Ectodermal cell (in vitro differentiated cells): ENCODE results near the gene TENM3.

Experiments used
- H3K27ac ChIP-seq: 2 replicates; pipeline ENCODE4 v1.7.0; 2013; ENCODE audit warnings: mild to moderate bottlenecking, low read depth, low read length; ENCODE audit not compliant: insufficient read depth, poor library complexity, severe bottlenecking
- H3K27me3 ChIP-seq: 2 replicates; pipeline ENCODE4 v1.7.0; 2013; ENCODE audit warnings: mild to moderate bottlenecking, low read length; ENCODE audit not compliant: insufficient read depth, control insufficient read depth, poor library complexity, severe bottlenecking
- H3K36me3 ChIP-seq: one replicate; pipeline ENCODE4 v1.7.0; 2013; ENCODE audit warnings: low read length; ENCODE audit not compliant: control insufficient read depth, insufficient read depth
- H3K4me1 ChIP-seq: one replicate; pipeline ENCODE4 v1.7.0; 2013; ENCODE audit warnings: low read length; ENCODE audit not compliant: control insufficient read depth, insufficient read depth
- H3K4me3 ChIP-seq: 2 replicates; pipeline ENCODE4 v1.7.0; 2013; ENCODE audit warnings: low read depth, low read length, control low read depth; ENCODE audit not compliant: insufficient read depth
- H3K9me3 ChIP-seq: 2 replicates; pipeline ENCODE4 v1.7.0; 2013; ENCODE audit warnings: mild to moderate bottlenecking, low read length, moderate library complexity; ENCODE audit not compliant: control insufficient read depth
- WGBS, 2 experiments: methylation state at CpG; one replicate each; pipeline ENCODE4 v1.1.7; 2013; ENCODE audit warnings: missing lambda C conversion rate in 2 of 2; 5-methylcytosine and 5-hydroxymethylcytosine counted together

Gene TENM3

GRCh38 chr4:182409271-182409670, 166.1 kb downstream of the TENM3 start:
- peaks cover 4% of the 10 kb centered on the region for H3K9me3 ChIP-seq
- 96 to 97% methylated on average over 5 of the region's 5 CpGs for WGBS, 2 experiments
- no peaks in the 10 kb centered on the region for H3K4me1 ChIP-seq
- H3K27me3 ChIP-seq, result no peaks in the 10 kb centered on the region
- H3K4me3 ChIP-seq, result no peak overlapping the region
- no peak overlapping the region for H3K27ac ChIP-seq
- peaks cover 5% of the 10 kb centered on the region for H3K36me3 ChIP-seq

- H3K36me3 ChIP-seq, result peaks cover 5% of the 10 kb centered on the region
- WGBS, 2 experiments, result 86 to 90% methylated on average over 1 of the region's 3 CpGs
- H3K27ac ChIP-seq, result no peak overlapping the region
- H3K9me3 ChIP-seq, result peaks cover 4% of the 10 kb centered on the region
- no peaks in the 10 kb centered on the region for H3K4me1 ChIP-seq
- no peaks in the 10 kb centered on the region for H3K27me3 ChIP-seq
- H3K4me3 ChIP-seq, result no peak overlapping the region
These were observed 168.2 kb downstream of the TENM3 start for GRCh38 chr4:182411391-182411790.

- H3K4me3 ChIP-seq, result no peak overlapping the region
- 100% methylated on average over 1 of the region's 1 CpG for WGBS, 2 experiments
- H3K27me3 ChIP-seq, result no peaks in the 10 kb centered on the region
- H3K27ac ChIP-seq, result no peak overlapping the region
- peaks cover 5% of the 10 kb centered on the region for H3K36me3 ChIP-seq
- H3K4me1 ChIP-seq, result no peaks in the 10 kb centered on the region
- H3K9me3 ChIP-seq, result peaks cover 4% of the 10 kb centered on the region
These were observed 170.3 kb downstream of the TENM3 start for GRCh38 chr4:182413550-182413949.

GRCh38 chr4:182415116-182415515, 171.9 kb downstream of the TENM3 start:
- H3K4me1 ChIP-seq, result no peaks in the 10 kb centered on the region
- H3K27me3 ChIP-seq, result no peaks in the 10 kb centered on the region
- H3K36me3 ChIP-seq, result peaks cover 5% of the 10 kb centered on the region
- peaks cover 4% of the 10 kb centered on the region for H3K9me3 ChIP-seq
- H3K27ac ChIP-seq, result no peak overlapping the region
- 85 to 97% methylated on average over 2 of the region's 2 CpGs for WGBS, 2 experiments
- H3K4me3 ChIP-seq, result no peak overlapping the region

GRCh38 chr4:182416067-182416466, 172.9 kb downstream of the TENM3 start:
- no CpG with 5 or more reads among the region's 1 CpG for WGBS, 2 experiments
- no peaks in the 10 kb centered on the region for H3K27me3 ChIP-seq
- no peak overlapping the region for H3K27ac ChIP-seq
- peaks cover 4% of the 10 kb centered on the region for H3K9me3 ChIP-seq
- no peaks in the 10 kb centered on the region for H3K4me1 ChIP-seq
- H3K4me3 ChIP-seq, result no peak overlapping the region
- peaks cover 5% of the 10 kb centered on the region for H3K36me3 ChIP-seq

- no peaks in the 10 kb centered on the region for H3K27me3 ChIP-seq
- H3K27ac ChIP-seq, result no peak overlapping the region
- no peaks in the 10 kb centered on the region for H3K4me1 ChIP-seq
- H3K36me3 ChIP-seq, result peaks cover 5% of the 10 kb centered on the region
- H3K4me3 ChIP-seq, result no peak overlapping the region
- WGBS, 2 experiments, result 94 to 96% methylated on average over 9 of the region's 9 CpGs
- H3K9me3 ChIP-seq, result peaks cover 1% of the 10 kb centered on the region
These were observed 175.0 kb downstream of the TENM3 start for GRCh38 chr4:182418054-182418734.

GRCh38 chr4:182420189-182420588, 177.0 kb downstream of the TENM3 start:
- WGBS, 2 experiments, result 92% methylated on average over 7 of the region's 7 CpGs
- Histone ChIP-seq H3K9me3 (no peaks in the 10 kb centered on the region), H3K4me3 (no peak overlapping the region), H3K27me3 (no peaks in the 10 kb centered on the region), H3K27ac (no peak overlapping the region), H3K36me3 (no peaks in the 10 kb centered on the region), H3K4me1 (no peaks in the 10 kb centered on the region)

- no peak overlapping the region for H3K4me3 ChIP-seq
- H3K27ac ChIP-seq, result no peak overlapping the region
- H3K4me1 ChIP-seq, result no peaks in the 10 kb centered on the region
- H3K27me3 ChIP-seq, result no peaks in the 10 kb centered on the region
- WGBS, 2 experiments, result 95 to 96% methylated on average over 5 of the region's 5 CpGs
- no peaks in the 10 kb centered on the region for H3K36me3 ChIP-seq
- H3K9me3 ChIP-seq, result no peaks in the 10 kb centered on the region
These were observed 178.6 kb downstream of the TENM3 start for GRCh38 chr4:182421753-182422152.

- 93 to 96% methylated on average over 2 of the region's 2 CpGs for WGBS, 2 experiments
- no peaks in the 10 kb centered on the region for H3K4me1 ChIP-seq
- no peaks in the 10 kb centered on the region for H3K27me3 ChIP-seq
- no peak overlapping the region for H3K27ac ChIP-seq
- H3K9me3 ChIP-seq, result no peaks in the 10 kb centered on the region
- no peak overlapping the region for H3K4me3 ChIP-seq
- H3K36me3 ChIP-seq, result no peaks in the 10 kb centered on the region
These were observed 182.1 kb downstream of the TENM3 start for GRCh38 chr4:182425302-182425701.

- WGBS, 2 experiments, result 60 to 83% methylated on average over 1 of the region's 1 CpG
- Histone ChIP-seq H3K4me3 (no peak overlapping the region), H3K4me1 (no peaks in the 10 kb centered on the region), H3K27me3 (no peaks in the 10 kb centered on the region), H3K36me3 (no peaks in the 10 kb centered on the region), H3K9me3 (no peaks in the 10 kb centered on the region), H3K27ac (no peak overlapping the region)
These were observed 183.7 kb downstream of the TENM3 start for GRCh38 chr4:182426901-182427300.

GRCh38 chr4:182427554-182427953, 184.4 kb downstream of the TENM3 start:
- Histone ChIP-seq H3K27me3 (no peaks in the 10 kb centered on the region), H3K27ac (no peak overlapping the region), H3K36me3 (no peaks in the 10 kb centered on the region), H3K4me3 (no peak overlapping the region), H3K4me1 (no peaks in the 10 kb centered on the region), H3K9me3 (no peaks in the 10 kb centered on the region)
- 83 to 98% methylated on average over 2 of the region's 2 CpGs for WGBS, 2 experiments
